ENCODE results near the gene PLA2G15.

GRCh38 chr16:68253721-68254120 is 8.5 kb downstream of the PLA2G15 start:
- TF ChIP-seq, protein P1, sequence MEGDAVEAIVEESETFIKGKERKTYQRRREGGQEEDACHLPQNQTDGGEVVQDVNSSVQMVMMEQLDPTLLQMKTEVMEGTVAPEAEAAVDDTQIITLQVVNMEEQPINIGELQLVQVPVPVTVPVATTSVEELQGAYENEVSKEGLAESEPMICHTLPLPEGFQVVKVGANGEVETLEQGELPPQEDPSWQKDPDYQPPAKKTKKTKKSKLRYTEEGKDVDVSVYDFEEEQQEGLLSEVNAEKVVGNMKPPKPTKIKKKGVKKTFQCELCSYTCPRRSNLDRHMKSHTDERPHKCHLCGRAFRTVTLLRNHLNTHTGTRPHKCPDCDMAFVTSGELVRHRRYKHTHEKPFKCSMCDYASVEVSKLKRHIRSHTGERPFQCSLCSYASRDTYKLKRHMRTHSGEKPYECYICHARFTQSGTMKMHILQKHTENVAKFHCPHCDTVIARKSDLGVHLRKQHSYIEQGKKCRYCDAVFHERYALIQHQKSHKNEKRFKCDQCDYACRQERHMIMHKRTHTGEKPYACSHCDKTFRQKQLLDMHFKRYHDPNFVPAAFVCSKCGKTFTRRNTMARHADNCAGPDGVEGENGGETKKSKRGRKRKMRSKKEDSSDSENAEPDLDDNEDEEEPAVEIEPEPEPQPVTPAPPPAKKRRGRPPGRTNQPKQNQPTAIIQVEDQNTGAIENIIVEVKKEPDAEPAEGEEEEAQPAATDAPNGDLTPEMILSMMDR (IDR thresholded peaks at IDR 0.05; ENCODE audit: insufficient read depth, low read depth, low read length), result no peak
- TF ChIP-seq EZH2 (IDR thresholded peaks at IDR 0.05; ENCODE audit: insufficient read depth, low read length), result no peak
